GM12878 (cell line): ENCODE measurements around the gene ARHGAP15. TPM values are rescaled to one million over a fixed set of nuclear protein-coding genes. Genes with fewer than 3 reads are reported as not detected.

Experiments used
- ATAC-seq: fragments of 200-7000 bp; cut with Tn5 transposase; 3 replicates; pipeline ENCODE4 v1.9.1; 2020; ENCODE audit warnings: mild to moderate bottlenecking, moderate library complexity
- BruUV-seq: library from RNA; stranded (reverse); fragments of 400-500 nt; replicated peaks from 2 replicates; lab custom pipeline; 2021; lab: Mats Ljungman, UMichigan
- CTCF ChIA-PET: fragments of 300-600 bp; sonication (Branson Sonifier 250); formaldehyde crosslinking; extraction: SDS; loops from one replicate; lab custom pipeline; 2021; ENCODE audit warnings: inconsistent platforms; lab: Yijun Ruan, JAX
- POLR2A ChIA-PET: fragments of 350-600 bp; formaldehyde crosslinking; extraction: SDS; loops from one replicate; lab custom pipeline; 2021; ENCODE audit warnings: inconsistent platforms; lab: Charles Lee
- RAD21 ChIA-PET: fragments of 300-600 bp; sonication (Branson Sonifier 250); formaldehyde crosslinking; loops from one replicate; lab custom pipeline; 2023; ENCODE audit warnings: antibody characterized with exemption; ENCODE audit not compliant: unreplicated experiment; lab: Charles Lee
- SMC1A ChIA-PET: fragments of 300-600 bp; sonication (Branson Sonifier 250); formaldehyde crosslinking; loops from one replicate; lab custom pipeline; 2023; ENCODE audit not compliant: unreplicated experiment, uncharacterized antibody; lab: Charles Lee
- DNase-seq: peaks from one replicate; pipeline ENCODE4 v3.0.0-alpha.2; 2011; ENCODE audit warnings: low read depth, low spot score
- FAIRE-seq: peaks from 3 replicates; lab custom pipeline; 2011; peaks lifted over from hg19 to GRCh38; lab: Jason Lieb, UNC
- H2AFZ ChIP-seq: 2 replicates; pipeline ENCODE4 v1.6.0; 2011; ENCODE audit warnings: low read depth, low read length, control low read depth; ENCODE audit not compliant: control insufficient read depth
- H3K27ac ChIP-seq: 2 replicates; pipeline ENCODE4 v1.5.1; 2011; ENCODE audit warnings: control low read depth; ENCODE audit not compliant: control insufficient read depth, insufficient read depth
- H3K27me3 ChIP-seq, 2 experiments: replicated peaks in 1 of 2; 2 replicates each; pipeline versions ENCODE4 v1.6.0 to v1.6.1; 2011; ENCODE audit warnings: low read length in 1 of 2; ENCODE audit not compliant: control insufficient read depth in 2 of 2, insufficient read depth in 2 of 2
- H3K36me3 ChIP-seq, 2 experiments: 2 replicates each; pipeline ENCODE4 v1.5.1; 2011; ENCODE audit warnings: low read length in 1 of 2; ENCODE audit not compliant: control insufficient read depth in 2 of 2, insufficient read depth in 2 of 2
- H3K4me1 ChIP-seq: 2 replicates; pipeline ENCODE4 v1.6.1; 2011; ENCODE audit warnings: mild to moderate bottlenecking, low read length, moderate library complexity, mixed read lengths; ENCODE audit not compliant: control insufficient read depth, insufficient read depth
- H3K4me2 ChIP-seq: 2 replicates; pipeline ENCODE4 v1.6.0; 2011; ENCODE audit warnings: control low read depth; ENCODE audit not compliant: control insufficient read depth, insufficient read depth
- H3K4me3 ChIP-seq: fragments of 200-600 bp; sonication (generic); 2 replicates; pipeline ENCODE4 v1.5.1; 2016
- H3K79me2 ChIP-seq: 2 replicates; pipeline ENCODE4 v1.6.0; 2011; ENCODE audit warnings: low read length; ENCODE audit not compliant: control insufficient read depth, insufficient read depth
- H3K9ac ChIP-seq: 2 replicates; pipeline ENCODE4 v1.8.0; 2011; ENCODE audit warnings: low read length, control low read depth, mixed read lengths; ENCODE audit not compliant: control insufficient read depth, insufficient read depth
- H3K9me3 ChIP-seq: replicated peaks from 3 replicates; pipeline ENCODE4 v1.5.1; 2011; ENCODE audit warnings: mild to moderate bottlenecking, low read length; ENCODE audit not compliant: control insufficient read depth, insufficient read depth
- H4K20me1 ChIP-seq: 2 replicates; pipeline ENCODE4 v1.6.0; 2011; ENCODE audit not compliant: control insufficient read depth, insufficient read depth
- BHLHE40 ChIP-seq, 2 experiments: fragments of 450-650 bp in 1 of 2; IDR thresholded peaks; 2 replicates each; pipeline ENCODE4 v1.6.1; 2011 to 2017; ENCODE audit warnings: low read depth in 2 of 2, borderline replicate concordance in 1 of 2, improper control_type of control experiment in 1 of 2, low read length in 1 of 2, mild to moderate bottlenecking in 1 of 2
- HCFC1 ChIP-seq: fragments of 150-350 bp; IDR thresholded peaks from 2 replicates; pipeline ENCODE4 v1.6.1; 2014; ENCODE audit warnings: low read length
- HDAC2 ChIP-seq: fragments of 200-600 bp; sonication (generic); IDR thresholded peaks from 2 replicates; pipeline ENCODE4 v1.6.1; 2017
- MTA2 ChIP-seq: fragments of 450-650 bp; IDR thresholded peaks from 2 replicates; pipeline ENCODE4 v1.6.1; 2016; ENCODE audit warnings: low read depth, mild to moderate bottlenecking, moderate library complexity
- PRDM15 ChIP-seq: fragments of 450-650 bp; formaldehyde crosslinking; IDR thresholded peaks from 2 replicates; pipeline ENCODE4 v1.4.0; 2020; ENCODE audit warnings: mild to moderate bottlenecking, moderate library complexity
- RUNX3 ChIP-seq: IDR thresholded peaks from 2 replicates; pipeline ENCODE4 v1.6.1; 2012; ENCODE audit warnings: low read length, inconsistent platforms
- SPI1 ChIP-seq: IDR thresholded peaks from 2 replicates; pipeline ENCODE4 v1.6.1; 2011; ENCODE audit warnings: low read depth, mild to moderate bottlenecking, low read length, moderate library complexity, borderline replicate concordance; ENCODE audit not compliant: insufficient read depth
- SRF ChIP-seq, 2 experiments: IDR thresholded peaks; 2 replicates each; pipeline ENCODE4 v1.6.1; 2011; ENCODE audit warnings: low read depth in 2 of 2, low read length in 2 of 2, mild to moderate bottlenecking in 1 of 2, moderate library complexity in 1 of 2
- TBL1XR1 ChIP-seq: IDR thresholded peaks from 2 replicates; pipeline ENCODE4 v1.6.1; 2012; ENCODE audit warnings: low read depth, low read length, improper control_type of control experiment
- ZBTB40 ChIP-seq: fragments of 450-650 bp; IDR thresholded peaks from 2 replicates; pipeline ENCODE4 v1.6.1; 2016; ENCODE audit warnings: mild to moderate bottlenecking, moderate library complexity, borderline replicate concordance
- in situ Hi-C: fragments of 300-500 bp; cut with MboI; formaldehyde crosslinking; loops from 9 replicates; pipeline ENCODE4 v1.14.3; 2018; ENCODE audit warnings: mixed read lengths
- intact Hi-C: fragments of 100-400 bp; cut with micrococcal nuclease; formaldehyde crosslinking; loops from one replicate; pipeline ENCODE4 v1.14.2; 2022; ENCODE audit not compliant: unreplicated experiment
- polyA plus RNA-seq, 11 experiments: library from polyadenylated mRNA; depleted of rRNA in 4 of 11; unstranded in 6 of 11; stranded (reverse) in 5 of 11; fragments of >200 nt; fragmentation: Nextera tagmentation in 4 of 11; fragmentation: Illumina TruSeq in 1 of 11; extraction: Ambion mirVana in 4 of 11; extraction: Trizol in 1 of 11; gene quantifications; 1 replicate in 1 of 11; 2 replicates in 10 of 11; pipeline versions ENCODE4 v1.2.1 to v1.2.3, GENCODE V29; 2011 to 2016; ENCODE audit warnings: inconsistent platforms in 2 of 11, missing spikeins in 2 of 11, low read depth in 1 of 11
- total RNA-seq, 4 experiments: library from RNA; depleted of rRNA in 3 of 4; stranded (reverse); fragments of >200 nt in 3 of 4; fragmentation: Illumina TruSeq in 1 of 4; extraction: Trizol in 1 of 4; gene quantifications; 2 replicates each; pipeline versions ENCODE4 v1.2.1 to v1.2.3, GENCODE V29; 2013 to 2021

Gene ARHGAP15
- total and polyA plus RNA-seq, 10 of the 15 experiments (the other 5 are each of a cell fraction or from before 2014, with no cell fraction given), result 38.0 to 92.6 (median 66.7) TPM

- Histone ChIP-seq H3K9ac (no peak overlapping the region), H3K4me3 (no peak overlapping the region), H3K4me2 (no peak overlapping the region), H3K9me3 (no peaks in the 10 kb centered on the region), H3K36me3 (no peaks in the 10 kb centered on the region), H3K27me3 (no peaks in the 10 kb centered on the region), H3K27ac (no peak overlapping the region), H4K20me1 (no peaks in the 10 kb centered on the region), H3K79me2 (no peaks in the 10 kb centered on the region), H2AFZ (no peak overlapping the region), H3K4me1 (no peaks in the 10 kb centered on the region)
- DNase-seq (no peak), FAIRE-seq (no peak), ATAC-seq (no peak)
- no TSS peak for BruUV-seq
- in situ Hi-C loops, result no loop called here
- CTCF ChIA-PET, result interaction anchor here (0.6 to 0.7 kb wide), 2 partner anchors 14 to 1174 kb away, joined by 3 to 4 read pairs; no protein-coding TSS in a partner anchor
- intact Hi-C loops, result no loop called here
- POLR2A ChIA-PET, result no interaction called here
- RAD21 ChIA-PET, result no interaction called here
- TF ChIP-seq SPI1, result no peak
- TF ChIP-seq SRF (IDR thresholded peaks at IDR 0.05; ENCODE audit: low read depth in 2 of 2, low read length in 2 of 2), result no peak
- TF ChIP-seq MTA2, result no peak
- TF ChIP-seq HCFC1, result no peak
- SMC1A ChIA-PET, result interaction anchor here (0.7 kb wide), 1 partner anchor 16 kb away, joined by 4 read pairs; no protein-coding TSS in a partner anchor
Measured at GRCh38 chr2:143586119-143586518, 456.9 kb downstream of the ARHGAP15 start.

- no peaks in the 10 kb centered on the region for H3K9me3 ChIP-seq
- no peak for DNase-seq
- H3K4me2 ChIP-seq, result no peak overlapping the region
- no peaks in the 10 kb centered on the region for H3K27me3 ChIP-seq
- in situ Hi-C loops (no loop called here), intact Hi-C loops (no loop called here)
- H3K27ac ChIP-seq, result no peak overlapping the region
- ChIA-PET RAD21 (no interaction called here), CTCF (interaction anchor here (1.5 kb wide), 1 partner anchor 12 kb away, joined by 4 read pairs; no protein-coding TSS in a partner anchor), POLR2A (interaction anchor here (0.5 kb wide), 1 partner anchor 234 kb away, joined by 3 read pairs; no protein-coding TSS in a partner anchor), SMC1A (no interaction called here)
- H2AFZ ChIP-seq, result no peak overlapping the region
- FAIRE-seq, result no peak
- H3K79me2 ChIP-seq, result no peaks in the 10 kb centered on the region
- no peak for ATAC-seq
- no peaks in the 10 kb centered on the region for H3K4me1 ChIP-seq
- H3K9ac ChIP-seq, result no peak overlapping the region
- no peak overlapping the region for H3K4me3 ChIP-seq
- H4K20me1 ChIP-seq, result no peaks in the 10 kb centered on the region
- no TSS peak for BruUV-seq
- H3K36me3 ChIP-seq, result no peaks in the 10 kb centered on the region
- TF ChIP-seq TBL1XR1, result no peak
- TF ChIP-seq BHLHE40 (IDR thresholded peaks at IDR 0.05; ENCODE audit: borderline replicate concordance in 1 of 2, low read depth in 2 of 2, low read length in 1 of 2), result no peak
- no peak for TF ChIP-seq RUNX3
- TF ChIP-seq HDAC2, result no peak
- no peak for TF ChIP-seq ZBTB40
- TF ChIP-seq PRDM15 (CRISPR knock-in tag), result no peak
Measured at GRCh38 chr2:143588746-143589145, 459.5 kb downstream of the ARHGAP15 start.
